ENCODE data around the gene COL23A1.

The COL23A1 gene

GRCh38 chr5:178368274-178368673, 221.9 kb downstream of the COL23A1 start:
- no peak for DNase-seq (ENCODE audit: low spot score)
- no peak for TF ChIP-seq CTCF (IDR thresholded peaks at IDR 0.05; ENCODE audit: extremely low read depth, insufficient read depth, missing control alignments)
- in situ Hi-C loops (cut with MboI; ENCODE audit: low pct_unique_long_range_greater_than_20kb, low sequenced_read_pairs, unreplicated experiment), result no loop called here

GRCh38 chr5:178367736-178368120, 222.5 kb downstream of the COL23A1 start:
- TF ChIP-seq CTCF (IDR thresholded peaks at IDR 0.05; ENCODE audit: extremely low read depth, insufficient read depth, missing control alignments), result no peak
- in situ Hi-C loops (cut with MboI; ENCODE audit: low pct_unique_long_range_greater_than_20kb, low sequenced_read_pairs, unreplicated experiment), result no loop called here
- DNase-seq (ENCODE audit: low spot score), result no peak

GRCh38 chr5:178366998-178367735, 223.0 kb downstream of the COL23A1 start:
- in situ Hi-C loops (cut with MboI; ENCODE audit: low pct_unique_long_range_greater_than_20kb, low sequenced_read_pairs, unreplicated experiment), result no loop called here
- TF ChIP-seq CTCF (IDR thresholded peaks at IDR 0.05; ENCODE audit: extremely low read depth, insufficient read depth, missing control alignments), result no peak
- DNase-seq (ENCODE audit: low spot score), result no peak

GRCh38 chr5:178365501-178366440, 224.4 kb downstream of the COL23A1 start:
- TF ChIP-seq CTCF (IDR thresholded peaks at IDR 0.05; ENCODE audit: extremely low read depth, insufficient read depth, missing control alignments), result no peak
- in situ Hi-C loops (cut with MboI; ENCODE audit: low pct_unique_long_range_greater_than_20kb, low sequenced_read_pairs, unreplicated experiment), result no loop called here

GRCh38 chr5:178364326-178364675, 225.9 kb downstream of the COL23A1 start:
- in situ Hi-C loops (cut with MboI; ENCODE audit: low pct_unique_long_range_greater_than_20kb, low sequenced_read_pairs, unreplicated experiment), result no loop called here
- DNase-seq (ENCODE audit: low spot score), result no peak
- no peak for TF ChIP-seq CTCF (IDR thresholded peaks at IDR 0.05; ENCODE audit: extremely low read depth, insufficient read depth, missing control alignments)

More at GRCh38 chr5:178365501-178366440, 224.4 kb downstream of the COL23A1 start:
- DNase-seq (ENCODE audit: low spot score), result no peak

- in situ Hi-C loops (cut with MboI; ENCODE audit: low pct_unique_long_range_greater_than_20kb, low sequenced_read_pairs, unreplicated experiment), result no loop called here
- no peak for DNase-seq (ENCODE audit: low spot score)
Observed at GRCh38 chr5:178363501-178364325, 226.5 kb downstream of the COL23A1 start.

More at GRCh38 chr5:178363501-178364325, 226.5 kb downstream of the COL23A1 start:
- TF ChIP-seq CTCF (IDR thresholded peaks at IDR 0.05; ENCODE audit: extremely low read depth, insufficient read depth, missing control alignments), result no peak

Data from GM13977 (cell line).